ENCODE results near the gene MRC1. TPM values are rescaled to one million over a fixed set of nuclear protein-coding genes. Genes with fewer than 3 reads are reported as not detected.

The MRC1 gene
- total and polyA plus RNA-seq, 5 experiments from 2014 or later, result 1.2 to 1.3 TPM; not detected in 3

GRCh38 chr10:17835688-17836087 is 26.5 kb downstream of the MRC1 start:
- no peaks in the 10 kb centered on the region for H3K9me3 Mint-ChIP-seq
- H3K27ac Mint-ChIP-seq, result no peak overlapping the region
- DNase-seq, result no peak
- no peak for ATAC-seq
- no peak overlapping the region for H3K4me3 Mint-ChIP-seq
- no peaks in the 10 kb centered on the region for H3K36me3 Mint-ChIP-seq
- peaks cover 0 to 16% (median 3%) of the 10 kb centered on the region in 4 donors for H3K4me1 Mint-ChIP-seq
- H3K27me3 Mint-ChIP-seq, result peaks cover 7 to 32% (median 12%) of the 10 kb centered on the region in 5 donors
- POLR2A ChIA-PET, result no interaction called here

- Mint-ChIP-seq H3K4me3 (no peak overlapping the region), H3K27me3 (peaks cover 7 to 32% (median 12%) of the 10 kb centered on the region in 5 donors), H3K36me3 (no peaks in the 10 kb centered on the region), H3K9me3 (no peaks in the 10 kb centered on the region), H3K27ac (no peak overlapping the region), H3K4me1 (peaks cover 0 to 16% (median 3%) of the 10 kb centered on the region in 4 donors)
- DNase-seq, result no peak
- POLR2A ChIA-PET, result no interaction called here
- ATAC-seq, result no peak
Measured at GRCh38 chr10:17836942-17837341, 27.8 kb downstream of the MRC1 start.

DNA sequence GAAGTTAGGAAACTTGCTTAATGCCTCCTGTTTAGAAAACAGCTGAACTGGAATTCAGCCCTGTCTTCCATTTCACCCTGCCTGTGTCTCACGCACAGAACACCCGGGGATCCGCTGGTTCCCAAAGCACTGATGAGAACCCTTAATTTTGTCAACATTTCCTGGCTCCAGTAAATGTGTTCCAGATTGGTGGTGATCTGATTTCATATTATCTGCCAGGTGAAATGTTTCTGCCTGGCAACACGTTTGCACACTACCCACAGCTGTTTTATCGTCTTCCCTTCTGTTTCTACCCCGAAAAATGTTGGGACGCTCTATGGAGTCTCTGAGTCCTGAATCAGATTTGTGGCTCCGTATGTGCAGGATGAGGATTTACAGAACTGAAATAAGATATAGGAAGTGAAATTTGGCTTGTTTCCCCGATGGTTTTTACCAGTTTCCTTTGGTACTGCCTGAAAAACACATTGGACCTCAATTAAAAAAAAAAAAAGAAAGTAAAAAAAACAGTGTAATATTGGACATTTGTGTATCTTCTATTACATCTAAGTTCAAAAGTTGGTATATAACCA is 29.0 kb downstream of the MRC1 start:
- POLR2A ChIA-PET, result no interaction called here
- DNase-seq (no peak), ATAC-seq (no peak)
- peaks cover 0 to 16% (median 3%) of the 10 kb centered on the region in 4 donors for H3K4me1 Mint-ChIP-seq
- H3K27me3 Mint-ChIP-seq, result peaks cover 7 to 32% (median 12%) of the 10 kb centered on the region in 5 donors
- no peak overlapping the region for H3K4me3 Mint-ChIP-seq
- no peaks in the 10 kb centered on the region for H3K9me3 Mint-ChIP-seq
- H3K27ac Mint-ChIP-seq, result no peak overlapping the region
- H3K36me3 Mint-ChIP-seq, result no peaks in the 10 kb centered on the region

DNA sequence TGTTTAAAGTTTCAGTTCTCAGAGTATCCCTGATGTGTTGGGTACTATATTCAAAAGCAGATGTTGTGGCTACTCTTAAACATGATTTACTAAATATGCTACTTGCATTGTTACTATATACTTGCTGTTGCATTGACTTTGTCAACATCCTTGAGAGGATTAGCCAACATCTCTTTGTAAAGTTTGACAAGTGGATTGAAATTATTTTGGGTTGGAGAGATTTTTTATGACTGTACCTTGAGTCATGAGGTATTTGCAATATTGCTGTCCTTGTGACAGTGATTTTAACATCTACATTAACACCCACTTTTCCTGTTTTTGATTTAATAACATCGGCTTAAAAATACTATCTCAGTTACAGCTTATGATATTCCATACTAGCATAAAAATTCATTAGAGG is 31.9 kb downstream of the MRC1 start:
- DNase-seq (no peak), ATAC-seq (no peak)
- H3K36me3 Mint-ChIP-seq, result no peaks in the 10 kb centered on the region
- peaks cover 10 to 17% (median 14%) of the 10 kb centered on the region in 5 donors for H3K27me3 Mint-ChIP-seq
- H3K27ac Mint-ChIP-seq, result no peak overlapping the region
- H3K4me1 Mint-ChIP-seq, result peaks cover 0 to 16% (median 3%) of the 10 kb centered on the region in 4 donors
- no peak overlapping the region for H3K4me3 Mint-ChIP-seq
- H3K9me3 Mint-ChIP-seq, result no peaks in the 10 kb centered on the region
- POLR2A ChIA-PET, result no interaction called here

DNA sequence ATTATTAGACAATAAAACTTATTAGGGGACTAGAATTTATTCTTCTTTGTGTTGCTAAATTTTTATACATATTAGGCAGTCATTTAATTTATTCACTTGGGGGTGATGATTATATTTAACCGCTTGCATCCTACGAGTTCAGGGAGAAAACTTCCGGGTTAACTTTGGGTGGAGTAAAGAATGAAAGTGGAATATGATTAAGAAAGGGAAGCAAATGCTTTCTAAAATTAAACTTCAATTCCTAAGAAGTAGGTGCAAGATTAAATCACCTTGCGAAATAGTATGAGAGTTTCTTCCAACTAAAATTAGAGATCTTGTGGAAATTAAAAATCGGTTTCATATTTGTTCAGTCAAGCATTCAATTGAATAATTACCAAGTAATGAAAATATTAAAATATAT is 33.5 kb downstream of the MRC1 start:
- peaks cover 0 to 8% (median 3%) of the 10 kb centered on the region in 4 donors for H3K4me1 Mint-ChIP-seq
- no peak overlapping the region for H3K4me3 Mint-ChIP-seq
- no peak overlapping the region for H3K27ac Mint-ChIP-seq
- DNase-seq (no peak), ATAC-seq (no peak)
- H3K36me3 Mint-ChIP-seq, result no peaks in the 10 kb centered on the region
- H3K27me3 Mint-ChIP-seq, result peaks cover 7 to 15% (median 9%) of the 10 kb centered on the region in 5 donors
- no peaks in the 10 kb centered on the region for H3K9me3 Mint-ChIP-seq
- POLR2A ChIA-PET, result no interaction called here

DNA sequence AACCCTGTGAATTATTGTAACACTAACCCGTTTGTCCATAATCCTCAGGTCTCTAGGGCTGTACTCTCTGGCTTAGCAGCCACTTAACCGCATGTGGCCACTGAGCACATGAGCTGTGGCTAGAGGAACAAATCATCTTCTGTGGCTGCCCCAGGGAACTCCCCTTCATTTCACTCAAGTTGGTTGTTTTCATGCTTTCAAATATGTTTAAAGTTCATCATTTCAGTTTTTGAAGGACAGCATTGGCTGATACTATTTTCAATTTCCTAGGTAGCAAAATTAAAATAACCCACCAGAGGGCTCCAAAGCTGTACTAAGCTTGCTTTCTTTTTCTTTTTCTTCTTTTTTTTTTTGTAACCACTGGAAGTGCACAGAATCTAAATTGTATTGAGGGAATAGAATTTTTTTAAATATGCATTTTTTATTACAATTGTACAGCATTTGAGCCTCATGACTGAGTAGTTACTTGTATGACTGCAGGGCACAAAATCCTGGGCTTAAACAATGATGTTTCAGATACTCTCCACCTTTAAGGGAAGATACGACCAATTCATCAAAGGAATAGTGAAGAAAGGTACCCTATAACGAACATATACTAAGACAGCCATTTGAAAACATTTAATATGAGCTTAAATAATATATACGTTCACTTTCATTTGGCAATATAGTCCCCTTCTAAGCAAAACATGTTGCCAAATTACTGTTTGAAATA is 38.6 kb downstream of the MRC1 start:
- Mint-ChIP-seq H3K27ac (no peak overlapping the region), H3K27me3 (peaks cover 0 to 13% (median 3%) of the 10 kb centered on the region in 5 donors), H3K36me3 (no peaks in the 10 kb centered on the region), H3K4me3 (no peak overlapping the region), H3K9me3 (no peaks in the 10 kb centered on the region), H3K4me1 (peaks cover 0 to 5% (median 3%) of the 10 kb centered on the region in 4 donors)
- no peak for ATAC-seq
- no peak for DNase-seq
- POLR2A ChIA-PET, result interaction anchor here (0.6 kb wide), 1 partner anchor 13 kb away, joined by 5 read pairs; no protein-coding TSS in a partner anchor

GRCh38 chr10:17848646-17849045 is 39.5 kb downstream of the MRC1 start:
- H3K27ac Mint-ChIP-seq, result no peak overlapping the region
- H3K9me3 Mint-ChIP-seq, result no peaks in the 10 kb centered on the region
- no peaks in the 10 kb centered on the region for H3K36me3 Mint-ChIP-seq
- H3K27me3 Mint-ChIP-seq, result peaks cover 0 to 13% (median 3%) of the 10 kb centered on the region in 5 donors
- no peak for DNase-seq
- peaks cover 0 to 5% (median 3%) of the 10 kb centered on the region in 4 donors for H3K4me1 Mint-ChIP-seq
- H3K4me3 Mint-ChIP-seq, result no peak overlapping the region
- ATAC-seq, result no peak
- POLR2A ChIA-PET, result no interaction called here

DNA sequence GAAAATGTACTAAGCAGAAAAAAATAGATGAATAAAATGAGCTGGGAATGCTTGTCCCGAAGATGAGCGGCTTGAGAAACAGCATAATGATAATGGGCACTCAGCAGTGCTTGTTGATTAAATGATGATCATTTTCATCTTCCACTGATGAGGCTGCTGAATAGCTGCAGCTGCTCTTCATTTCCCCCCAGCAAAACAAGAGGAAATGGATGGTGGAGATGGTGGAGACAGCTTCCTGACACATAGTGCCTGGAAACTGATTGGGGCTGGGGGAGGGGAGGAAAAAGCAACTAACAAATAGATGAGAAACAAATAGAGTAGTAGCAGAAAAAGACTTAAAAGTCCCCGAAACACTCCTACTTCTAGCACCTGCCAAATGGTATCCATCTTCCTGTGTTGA is 41.4 kb downstream of the MRC1 start:
- ATAC-seq (no peak), DNase-seq (no peak)
- POLR2A ChIA-PET, result no interaction called here
- Mint-ChIP-seq H3K27me3 (peaks cover 0 to 15% (median 0%) of the 10 kb centered on the region in 5 donors), H3K36me3 (no peaks in the 10 kb centered on the region), H3K4me3 (no peak overlapping the region), H3K4me1 (peaks cover 0 to 9% (median 4%) of the 10 kb centered on the region in 4 donors), H3K27ac (no peak overlapping the region), H3K9me3 (peaks cover 0 to 1% (median 0%) of the 10 kb centered on the region in 9 donors)

GRCh38 chr10:17851611-17852010 is 42.5 kb downstream of the MRC1 start:
- POLR2A ChIA-PET, result no interaction called here
- Mint-ChIP-seq H3K27ac (no peak overlapping the region), H3K4me3 (no peak overlapping the region), H3K36me3 (no peaks in the 10 kb centered on the region), H3K4me1 (peaks cover 0 to 11% (median 4%) of the 10 kb centered on the region in 4 donors), H3K9me3 (peaks cover 0 to 3% (median 0%) of the 10 kb centered on the region in 9 donors), H3K27me3 (peaks cover 0 to 15% (median 0%) of the 10 kb centered on the region in 5 donors)
- ATAC-seq (no peak), DNase-seq (no peak)

- Mint-ChIP-seq H3K4me1 (peaks cover 0 to 11% (median 4%) of the 10 kb centered on the region in 4 donors), H3K27me3 (peaks cover 0 to 10% (median 0%) of the 10 kb centered on the region in 5 donors), H3K9me3 (peaks cover 0 to 7% (median 3%) of the 10 kb centered on the region in 9 donors), H3K36me3 (no peaks in the 10 kb centered on the region), H3K27ac (peak overlapping the region in 1 of 10 donors; percentile 76), H3K4me3 (no peak overlapping the region)
- ATAC-seq (no peak), DNase-seq (peak in 1 of 10 donors; percentile 9)
- POLR2A ChIA-PET, result no interaction called here
Measured at GRCh38 chr10:17854044-17854652, 45.0 kb downstream of the MRC1 start.

GRCh38 chr10:17857040-17857439 is 47.9 kb downstream of the MRC1 start:
- no peaks in the 10 kb centered on the region for H3K36me3 Mint-ChIP-seq
- peaks cover 0 to 15% (median 3%) of the 10 kb centered on the region in 4 donors for H3K4me1 Mint-ChIP-seq
- ATAC-seq, result no peak
- no peak overlapping the region for H3K27ac Mint-ChIP-seq
- POLR2A ChIA-PET, result no interaction called here
- H3K4me3 Mint-ChIP-seq, result no peak overlapping the region
- DNase-seq, result no peak
- peaks cover 0 to 12% (median 3%) of the 10 kb centered on the region in 9 donors for H3K9me3 Mint-ChIP-seq
- peaks cover 0 to 8% (median 1%) of the 10 kb centered on the region in 5 donors for H3K27me3 Mint-ChIP-seq

DNA sequence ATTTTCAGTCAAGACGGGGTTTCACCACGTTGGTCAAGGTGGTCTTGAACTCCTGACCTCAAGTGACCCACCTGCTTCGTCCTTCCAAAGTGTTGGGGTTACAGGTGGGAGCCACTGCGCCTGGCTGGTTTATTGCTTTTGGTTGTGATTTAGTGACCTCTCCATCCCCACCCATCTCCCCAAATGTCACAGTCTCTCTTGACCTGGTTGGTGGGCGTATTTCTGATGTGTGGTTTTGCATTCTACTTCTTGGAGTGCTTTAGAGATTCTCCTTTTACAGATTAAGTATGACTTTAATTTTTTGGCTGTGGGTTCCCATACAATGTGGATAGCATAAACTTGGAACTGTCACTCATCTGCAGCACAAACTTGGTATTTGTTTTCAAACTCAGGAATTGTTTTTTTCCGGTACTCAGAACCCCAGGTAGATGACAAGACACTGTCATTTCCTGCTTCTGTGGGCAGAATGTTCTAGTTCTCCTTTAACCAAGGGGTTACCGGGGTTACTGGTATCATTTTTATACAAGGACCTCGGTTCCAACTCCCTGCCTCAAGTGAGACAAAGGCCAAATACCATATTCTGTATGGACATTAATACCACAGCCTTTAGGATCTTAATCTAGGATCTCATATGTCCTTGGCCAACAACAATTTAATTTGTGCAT is 50.5 kb downstream of the MRC1 start:
- Mint-ChIP-seq H3K9me3 (peaks cover 0 to 12% (median 3%) of the 10 kb centered on the region in 9 donors), H3K36me3 (no peaks in the 10 kb centered on the region), H3K27ac (peak overlapping the region in 3 of 10 donors; percentile 22 to 72 (median 55)), H3K4me3 (no peak overlapping the region), H3K4me1 (peaks cover 0 to 11% (median 3%) of the 10 kb centered on the region in 4 donors), H3K27me3 (peaks cover 0 to 4% (median 1%) of the 10 kb centered on the region in 5 donors)
- POLR2A ChIA-PET, result no interaction called here
- ATAC-seq, result no peak
- peak in 2 of 10 donors; percentile 9 to 26 for DNase-seq
